ENCODE results near the gene MGAT5. TPM values are rescaled to one million over a fixed set of nuclear protein-coding genes. Genes with fewer than 3 reads are reported as not detected.

The MGAT5 gene
- total RNA-seq, 1 experiment from 2014 or later, result 52.4 TPM

DNA sequence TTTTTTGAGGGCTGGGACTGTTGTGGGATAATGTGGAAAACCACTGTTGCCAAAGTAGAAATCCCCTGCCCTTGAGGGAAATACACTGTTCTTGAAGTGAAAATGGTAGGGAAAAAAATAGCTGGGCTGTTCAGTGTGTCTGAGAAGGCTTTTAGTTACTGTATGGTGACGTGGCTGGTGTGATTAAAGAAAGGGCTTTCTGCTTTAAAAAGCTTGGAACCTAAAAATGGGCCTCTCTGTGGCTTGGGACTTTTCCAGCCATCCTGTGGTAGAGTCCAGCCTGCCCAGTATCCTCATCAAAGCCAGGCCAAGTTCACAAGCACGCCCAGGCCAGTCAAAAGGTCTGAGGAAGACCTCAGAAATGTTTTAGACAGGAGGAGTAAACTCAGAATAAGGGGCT lies 6.8 kb downstream of the MGAT5 start (continued):
- TF ChIP-seq, protein P1, sequence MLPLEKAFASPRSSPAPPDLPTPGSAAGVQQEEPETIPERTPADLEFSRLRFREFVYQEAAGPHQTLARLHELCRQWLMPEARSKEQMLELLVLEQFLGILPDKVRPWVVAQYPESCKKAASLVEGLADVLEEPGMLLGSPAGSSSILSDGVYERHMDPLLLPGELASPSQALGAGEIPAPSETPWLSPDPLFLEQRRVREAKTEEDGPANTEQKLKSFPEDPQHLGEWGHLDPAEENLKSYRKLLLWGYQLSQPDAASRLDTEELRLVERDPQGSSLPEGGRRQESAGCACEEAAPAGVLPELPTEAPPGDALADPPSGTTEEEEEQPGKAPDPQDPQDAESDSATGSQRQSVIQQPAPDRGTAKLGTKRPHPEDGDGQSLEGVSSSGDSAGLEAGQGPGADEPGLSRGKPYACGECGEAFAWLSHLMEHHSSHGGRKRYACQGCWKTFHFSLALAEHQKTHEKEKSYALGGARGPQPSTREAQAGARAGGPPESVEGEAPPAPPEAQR (CRISPR knock-in tag; IDR thresholded peaks at IDR 0.05), result no peak
- no peak for TF ChIP-seq SMAD3 (CRISPR knock-in tag; IDR thresholded peaks at IDR 0.05; ENCODE audit: borderline replicate concordance)
- no peak for TF ChIP-seq MXD4 (CRISPR knock-in tag; IDR thresholded peaks at IDR 0.05; ENCODE audit: borderline replicate concordance)
- TF ChIP-seq, protein P2, sequence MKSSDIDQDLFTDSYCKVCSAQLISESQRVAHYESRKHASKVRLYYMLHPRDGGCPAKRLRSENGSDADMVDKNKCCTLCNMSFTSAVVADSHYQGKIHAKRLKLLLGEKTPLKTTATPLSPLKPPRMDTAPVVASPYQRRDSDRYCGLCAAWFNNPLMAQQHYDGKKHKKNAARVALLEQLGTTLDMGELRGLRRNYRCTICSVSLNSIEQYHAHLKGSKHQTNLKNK (CRISPR knock-in tag; IDR thresholded peaks at IDR 0.05), result no peak

DNA sequence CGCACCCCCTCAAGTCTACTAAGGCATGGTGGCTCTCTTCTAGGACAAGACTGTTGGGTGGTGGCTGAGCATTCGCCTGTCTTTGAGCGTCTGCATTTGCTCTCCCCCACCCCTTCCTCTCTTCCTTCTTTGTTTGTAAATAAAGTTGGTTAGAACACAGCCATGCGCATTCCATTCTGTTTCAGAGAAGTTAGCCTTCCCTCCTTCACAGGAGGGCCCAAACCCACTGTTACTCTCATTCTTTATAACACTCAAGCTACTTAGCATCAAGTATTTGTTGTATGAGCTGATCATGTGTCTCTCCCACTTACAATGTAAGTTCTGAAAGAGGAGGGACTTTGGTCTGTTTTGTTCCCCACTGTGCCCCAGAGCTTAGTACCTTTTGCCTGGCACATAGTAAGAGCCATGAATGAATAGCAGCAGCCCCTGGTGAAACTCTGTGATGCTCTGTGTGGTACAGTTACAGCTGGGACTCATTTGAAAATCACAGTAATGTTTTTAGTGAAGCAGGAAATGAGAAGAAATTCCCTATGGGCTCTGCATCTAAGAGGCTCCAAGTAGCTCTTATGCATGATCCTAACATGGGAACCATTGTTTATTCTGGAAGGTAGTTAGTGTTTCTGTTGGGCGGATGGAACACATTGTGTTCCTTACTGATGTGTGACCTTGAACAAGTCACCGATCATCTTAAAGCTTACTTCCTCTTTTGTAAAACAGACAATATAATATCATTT lies 7.7 kb downstream of the MGAT5 start:
- H3K36me3 Mint-ChIP-seq, result no peaks in the 10 kb centered on the region
- no peak overlapping the region for H3K27ac Mint-ChIP-seq
- DNase-seq (ENCODE audit: low spot score) (no peak), ATAC-seq (peak; percentile 65)
- peaks cover 33% of the 10 kb centered on the region for H3K4me1 Mint-ChIP-seq
- H3K27me3 Mint-ChIP-seq (ENCODE audit: low read depth), result no peaks in the 10 kb centered on the region
- POLR2A ChIA-PET, result no interaction called here
- TF ChIP-seq GABPB1 (CRISPR knock-in tag; IDR thresholded peaks at IDR 0.05) (no peak), IRF2 (CRISPR knock-in tag; IDR thresholded peaks at IDR 0.05; ENCODE audit: borderline replicate concordance, low read depth) (no peak), ZBTB21 (CRISPR knock-in tag; IDR thresholded peaks at IDR 0.05; ENCODE audit: borderline replicate concordance) (no peak), NFATC4 (CRISPR knock-in tag; IDR thresholded peaks at IDR 0.05) (no peak), ZNF671 (CRISPR knock-in tag; IDR thresholded peaks at IDR 0.05) (no peak), FOXP1 (CRISPR knock-in tag; IDR thresholded peaks at IDR 0.05; ENCODE audit: borderline replicate concordance) (no peak), OVOL2 (CRISPR knock-in tag; IDR thresholded peaks at IDR 0.05; ENCODE audit: borderline replicate concordance) (no peak)
- TF ChIP-seq, protein P3, sequence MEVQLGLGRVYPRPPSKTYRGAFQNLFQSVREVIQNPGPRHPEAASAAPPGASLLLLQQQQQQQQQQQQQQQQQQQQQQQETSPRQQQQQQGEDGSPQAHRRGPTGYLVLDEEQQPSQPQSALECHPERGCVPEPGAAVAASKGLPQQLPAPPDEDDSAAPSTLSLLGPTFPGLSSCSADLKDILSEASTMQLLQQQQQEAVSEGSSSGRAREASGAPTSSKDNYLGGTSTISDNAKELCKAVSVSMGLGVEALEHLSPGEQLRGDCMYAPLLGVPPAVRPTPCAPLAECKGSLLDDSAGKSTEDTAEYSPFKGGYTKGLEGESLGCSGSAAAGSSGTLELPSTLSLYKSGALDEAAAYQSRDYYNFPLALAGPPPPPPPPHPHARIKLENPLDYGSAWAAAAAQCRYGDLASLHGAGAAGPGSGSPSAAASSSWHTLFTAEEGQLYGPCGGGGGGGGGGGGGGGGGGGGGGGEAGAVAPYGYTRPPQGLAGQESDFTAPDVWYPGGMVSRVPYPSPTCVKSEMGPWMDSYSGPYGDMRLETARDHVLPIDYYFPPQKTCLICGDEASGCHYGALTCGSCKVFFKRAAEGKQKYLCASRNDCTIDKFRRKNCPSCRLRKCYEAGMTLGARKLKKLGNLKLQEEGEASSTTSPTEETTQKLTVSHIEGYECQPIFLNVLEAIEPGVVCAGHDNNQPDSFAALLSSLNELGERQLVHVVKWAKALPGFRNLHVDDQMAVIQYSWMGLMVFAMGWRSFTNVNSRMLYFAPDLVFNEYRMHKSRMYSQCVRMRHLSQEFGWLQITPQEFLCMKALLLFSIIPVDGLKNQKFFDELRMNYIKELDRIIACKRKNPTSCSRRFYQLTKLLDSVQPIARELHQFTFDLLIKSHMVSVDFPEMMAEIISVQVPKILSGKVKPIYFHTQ (CRISPR knock-in tag; IDR thresholded peaks at IDR 0.05), result no peak
- TF ChIP-seq, protein P4, sequence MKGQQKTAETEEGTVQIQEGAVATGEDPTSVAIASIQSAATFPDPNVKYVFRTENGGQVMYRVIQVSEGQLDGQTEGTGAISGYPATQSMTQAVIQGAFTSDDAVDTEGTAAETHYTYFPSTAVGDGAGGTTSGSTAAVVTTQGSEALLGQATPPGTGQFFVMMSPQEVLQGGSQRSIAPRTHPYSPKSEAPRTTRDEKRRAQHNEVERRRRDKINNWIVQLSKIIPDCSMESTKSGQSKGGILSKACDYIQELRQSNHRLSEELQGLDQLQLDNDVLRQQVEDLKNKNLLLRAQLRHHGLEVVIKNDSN (CRISPR knock-in tag; IDR thresholded peaks at IDR 0.05), result no peak
- TF ChIP-seq, protein P5, sequence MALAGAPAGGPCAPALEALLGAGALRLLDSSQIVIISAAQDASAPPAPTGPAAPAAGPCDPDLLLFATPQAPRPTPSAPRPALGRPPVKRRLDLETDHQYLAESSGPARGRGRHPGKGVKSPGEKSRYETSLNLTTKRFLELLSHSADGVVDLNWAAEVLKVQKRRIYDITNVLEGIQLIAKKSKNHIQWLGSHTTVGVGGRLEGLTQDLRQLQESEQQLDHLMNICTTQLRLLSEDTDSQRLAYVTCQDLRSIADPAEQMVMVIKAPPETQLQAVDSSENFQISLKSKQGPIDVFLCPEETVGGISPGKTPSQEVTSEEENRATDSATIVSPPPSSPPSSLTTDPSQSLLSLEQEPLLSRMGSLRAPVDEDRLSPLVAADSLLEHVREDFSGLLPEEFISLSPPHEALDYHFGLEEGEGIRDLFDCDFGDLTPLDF (CRISPR knock-in tag; IDR thresholded peaks at IDR 0.05), result no peak
- CTCF ChIA-PET, result interaction anchor here (1.2 to 3.6 kb wide), 3 partner anchors 16 to 375 kb away, joined by 3 to 18 read pairs (median 5); no protein-coding TSS in a partner anchor
- H3K9me3 Mint-ChIP-seq, result no peaks in the 10 kb centered on the region
- no peak overlapping the region for H3K4me3 Mint-ChIP-seq

DNA sequence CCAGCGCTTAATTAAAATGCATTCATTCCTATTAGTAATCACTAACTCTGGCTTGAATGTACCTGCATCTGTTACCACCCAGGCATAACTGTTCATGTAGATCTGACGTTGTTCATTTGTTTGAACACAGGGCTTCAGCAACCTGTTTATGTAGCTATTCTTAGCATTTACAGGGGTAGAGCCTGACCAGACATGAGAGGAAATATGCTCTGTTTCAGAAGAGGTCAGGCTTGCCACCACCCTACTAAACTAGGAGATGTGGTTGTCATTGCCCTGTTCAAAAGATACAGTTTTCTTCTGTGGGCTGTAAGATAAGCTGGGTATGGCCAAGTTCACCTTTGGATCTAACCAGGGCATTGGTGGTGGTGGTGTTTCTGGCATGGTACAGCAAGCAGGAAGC lies 8.8 kb downstream of the MGAT5 start:
- H3K9me3 Mint-ChIP-seq, result no peaks in the 10 kb centered on the region
- H3K27ac Mint-ChIP-seq, result no peak overlapping the region
- H3K27me3 Mint-ChIP-seq (ENCODE audit: low read depth), result no peaks in the 10 kb centered on the region
- H3K4me1 Mint-ChIP-seq, result peaks cover 33% of the 10 kb centered on the region
- H3K36me3 Mint-ChIP-seq, result no peaks in the 10 kb centered on the region
- no peak for DNase-seq (ENCODE audit: low spot score)
- no peak overlapping the region for H3K4me3 Mint-ChIP-seq
- ChIA-PET CTCF (interaction anchor here (3.6 kb wide), 1 partner anchor 17 kb away, joined by 18 read pairs; no protein-coding TSS in a partner anchor), POLR2A (no interaction called here)
- ATAC-seq, result no peak
- TF ChIP-seq JUN (CRISPR knock-in tag; IDR thresholded peaks at IDR 0.05), result no peak
- no peak for TF ChIP-seq ZNF121 (CRISPR knock-in tag; IDR thresholded peaks at IDR 0.05)
- TF ChIP-seq, protein P6, sequence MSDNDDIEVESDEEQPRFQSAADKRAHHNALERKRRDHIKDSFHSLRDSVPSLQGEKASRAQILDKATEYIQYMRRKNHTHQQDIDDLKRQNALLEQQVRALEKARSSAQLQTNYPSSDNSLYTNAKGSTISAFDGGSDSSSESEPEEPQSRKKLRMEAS (CRISPR knock-in tag; IDR thresholded peaks at IDR 0.05), result no peak
- TF ChIP-seq, protein P7, sequence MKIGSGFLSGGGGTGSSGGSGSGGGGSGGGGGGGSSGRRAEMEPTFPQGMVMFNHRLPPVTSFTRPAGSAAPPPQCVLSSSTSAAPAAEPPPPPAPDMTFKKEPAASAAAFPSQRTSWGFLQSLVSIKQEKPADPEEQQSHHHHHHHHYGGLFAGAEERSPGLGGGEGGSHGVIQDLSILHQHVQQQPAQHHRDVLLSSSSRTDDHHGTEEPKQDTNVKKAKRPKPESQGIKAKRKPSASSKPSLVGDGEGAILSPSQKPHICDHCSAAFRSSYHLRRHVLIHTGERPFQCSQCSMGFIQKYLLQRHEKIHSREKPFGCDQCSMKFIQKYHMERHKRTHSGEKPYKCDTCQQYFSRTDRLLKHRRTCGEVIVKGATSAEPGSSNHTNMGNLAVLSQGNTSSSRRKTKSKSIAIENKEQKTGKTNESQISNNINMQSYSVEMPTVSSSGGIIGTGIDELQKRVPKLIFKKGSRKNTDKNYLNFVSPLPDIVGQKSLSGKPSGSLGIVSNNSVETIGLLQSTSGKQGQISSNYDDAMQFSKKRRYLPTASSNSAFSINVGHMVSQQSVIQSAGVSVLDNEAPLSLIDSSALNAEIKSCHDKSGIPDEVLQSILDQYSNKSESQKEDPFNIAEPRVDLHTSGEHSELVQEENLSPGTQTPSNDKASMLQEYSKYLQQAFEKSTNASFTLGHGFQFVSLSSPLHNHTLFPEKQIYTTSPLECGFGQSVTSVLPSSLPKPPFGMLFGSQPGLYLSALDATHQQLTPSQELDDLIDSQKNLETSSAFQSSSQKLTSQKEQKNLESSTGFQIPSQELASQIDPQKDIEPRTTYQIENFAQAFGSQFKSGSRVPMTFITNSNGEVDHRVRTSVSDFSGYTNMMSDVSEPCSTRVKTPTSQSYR (CRISPR knock-in tag; IDR thresholded peaks at IDR 0.05), result no peak
- TF ChIP-seq FOXP1 (CRISPR knock-in tag; IDR thresholded peaks at IDR 0.05; ENCODE audit: borderline replicate concordance), result no peak
- TF ChIP-seq, protein P8, sequence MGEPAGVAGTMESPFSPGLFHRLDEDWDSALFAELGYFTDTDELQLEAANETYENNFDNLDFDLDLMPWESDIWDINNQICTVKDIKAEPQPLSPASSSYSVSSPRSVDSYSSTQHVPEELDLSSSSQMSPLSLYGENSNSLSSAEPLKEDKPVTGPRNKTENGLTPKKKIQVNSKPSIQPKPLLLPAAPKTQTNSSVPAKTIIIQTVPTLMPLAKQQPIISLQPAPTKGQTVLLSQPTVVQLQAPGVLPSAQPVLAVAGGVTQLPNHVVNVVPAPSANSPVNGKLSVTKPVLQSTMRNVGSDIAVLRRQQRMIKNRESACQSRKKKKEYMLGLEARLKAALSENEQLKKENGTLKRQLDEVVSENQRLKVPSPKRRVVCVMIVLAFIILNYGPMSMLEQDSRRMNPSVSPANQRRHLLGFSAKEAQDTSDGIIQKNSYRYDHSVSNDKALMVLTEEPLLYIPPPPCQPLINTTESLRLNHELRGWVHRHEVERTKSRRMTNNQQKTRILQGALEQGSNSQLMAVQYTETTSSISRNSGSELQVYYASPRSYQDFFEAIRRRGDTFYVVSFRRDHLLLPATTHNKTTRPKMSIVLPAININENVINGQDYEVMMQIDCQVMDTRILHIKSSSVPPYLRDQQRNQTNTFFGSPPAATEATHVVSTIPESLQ (CRISPR knock-in tag; IDR thresholded peaks at IDR 0.05), result no peak
- TF ChIP-seq SP1 (CRISPR knock-in tag; conservative IDR thresholded peaks at IDR 0.05), result no peak
- no peak for TF ChIP-seq CREB1 (CRISPR knock-in tag; IDR thresholded peaks at IDR 0.05)
